Upper lobe of right lung (tissue), 1 donor: Measurements from ENCODE around the gene SLC1A2. TPM values are rescaled to one million over a fixed set of nuclear protein-coding genes. Genes with fewer than 3 reads are reported as not detected.

Experiments used
- ATAC-seq: fragments of 200-7000 bp; cut with Tn5 transposase; one replicate; pipeline ENCODE4 v1.9.1; 2020; ENCODE audit warnings: mild to moderate bottlenecking, moderate library complexity
- DNase-seq: peaks from one replicate; pipeline ENCODE4 v3.0.0-alpha.2; 2020
- H3K27ac ChIP-seq: fragments of 200-600 bp; one replicate; pipeline ENCODE4 v1.8.0; 2022
- H3K27me3 ChIP-seq: fragments of 200-600 bp; one replicate; pipeline ENCODE4 v1.8.0; 2022; ENCODE audit warnings: mild to moderate bottlenecking
- H3K36me3 ChIP-seq: fragments of 200-600 bp; one replicate; pipeline ENCODE4 v1.8.0; 2022
- H3K4me1 ChIP-seq: fragments of 200-600 bp; one replicate; pipeline ENCODE4 v1.8.0; 2022
- H3K4me3 ChIP-seq: fragments of 200-600 bp; one replicate; pipeline ENCODE4 v1.8.0; 2022; ENCODE audit warnings: mild to moderate bottlenecking
- H3K9me3 ChIP-seq: fragments of 200-600 bp; one replicate; pipeline ENCODE4 v1.8.0; 2022
- intact Hi-C: fragments of 100-400 bp; cut with DNase I; formaldehyde crosslinking; loops from one replicate; pipeline ENCODE4 v1.11.0; 2022
- long read RNA-seq: library from polyadenylated mRNA; unstranded; transcript quantifications from one replicate; pipeline ENCODE4 v2.0.0, GENCODE V29; 2021
- total RNA-seq: library from RNA; stranded (reverse); fragmentation: NEBNext Ultra II Directional; extraction: Animal tissue kit (Norgen Biotek cat#: 25700); gene quantifications from one replicate; pipeline ENCODE4 v1.2.1, GENCODE V29; 2021
- TF ChIP-seq, protein P1 (sequence below): fragments of 200-600 bp; IDR thresholded peaks from one replicate; pipeline ENCODE4 v1.8.0; 2022; ENCODE audit warnings: antibody characterized with exemption
- donor health status: DM: no; HTN: yes; CAD: no; lungs with severe emphysema.

The SLC1A2 gene
- total RNA-seq: 2.5 TPM
- long read RNA-seq, partial matches to known transcripts: 0 of 4 reads
- long read RNA-seq, other reads (novel, unspliced or antisense): 1 of 4 reads

DNA sequence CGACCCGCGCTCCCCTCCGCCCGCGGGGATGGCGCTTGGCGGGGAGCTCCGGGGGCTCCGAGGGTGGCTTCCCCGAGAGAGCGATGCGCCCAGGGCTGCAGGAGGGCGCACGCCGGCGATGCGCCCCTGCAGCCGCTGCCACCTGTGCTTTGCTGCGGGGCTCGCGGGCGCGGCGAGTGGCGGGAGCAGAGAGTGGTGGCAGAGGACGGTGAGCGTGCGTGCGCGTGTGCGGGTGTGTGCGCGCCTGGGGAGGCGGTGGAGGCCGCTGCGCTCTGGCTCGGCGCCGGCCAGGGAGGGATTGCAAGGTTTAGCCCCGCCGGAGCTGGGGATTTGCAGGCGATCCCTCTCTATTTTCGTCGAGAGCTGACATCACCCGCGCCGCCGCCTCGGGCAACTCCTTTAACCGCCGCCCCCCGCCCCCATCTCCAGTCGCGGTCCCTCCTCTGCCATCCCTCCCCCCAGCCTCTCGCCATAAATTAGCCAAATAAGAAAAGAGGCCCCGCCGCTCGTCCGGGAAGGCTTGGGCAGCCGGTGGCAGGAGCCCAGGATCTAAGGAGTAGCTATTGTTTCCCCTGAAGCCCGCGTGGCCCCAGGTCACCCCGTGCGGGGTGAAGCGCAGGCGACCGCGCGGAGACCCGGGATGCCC is at the start of gene SLC1A2:
SLC1A2 (minus strand) TSS at position 375 of the 646 bp plus-strand sequence. CDS start 592 bp downstream, outside the sequence.
- H3K27ac ChIP-seq: no peak within 1 kb of the TSS
- peaks cover 61% of the 10 kb centered on the region for H3K27me3 ChIP-seq
- peak within 1 kb of the TSS; percentile 46 for H3K4me3 ChIP-seq
- H3K9me3 ChIP-seq: no peaks in the 10 kb centered on the region
- ATAC-seq: peak; percentile 49
- peak; percentile 62 for DNase-seq
- TF ChIP-seq, protein P1, sequence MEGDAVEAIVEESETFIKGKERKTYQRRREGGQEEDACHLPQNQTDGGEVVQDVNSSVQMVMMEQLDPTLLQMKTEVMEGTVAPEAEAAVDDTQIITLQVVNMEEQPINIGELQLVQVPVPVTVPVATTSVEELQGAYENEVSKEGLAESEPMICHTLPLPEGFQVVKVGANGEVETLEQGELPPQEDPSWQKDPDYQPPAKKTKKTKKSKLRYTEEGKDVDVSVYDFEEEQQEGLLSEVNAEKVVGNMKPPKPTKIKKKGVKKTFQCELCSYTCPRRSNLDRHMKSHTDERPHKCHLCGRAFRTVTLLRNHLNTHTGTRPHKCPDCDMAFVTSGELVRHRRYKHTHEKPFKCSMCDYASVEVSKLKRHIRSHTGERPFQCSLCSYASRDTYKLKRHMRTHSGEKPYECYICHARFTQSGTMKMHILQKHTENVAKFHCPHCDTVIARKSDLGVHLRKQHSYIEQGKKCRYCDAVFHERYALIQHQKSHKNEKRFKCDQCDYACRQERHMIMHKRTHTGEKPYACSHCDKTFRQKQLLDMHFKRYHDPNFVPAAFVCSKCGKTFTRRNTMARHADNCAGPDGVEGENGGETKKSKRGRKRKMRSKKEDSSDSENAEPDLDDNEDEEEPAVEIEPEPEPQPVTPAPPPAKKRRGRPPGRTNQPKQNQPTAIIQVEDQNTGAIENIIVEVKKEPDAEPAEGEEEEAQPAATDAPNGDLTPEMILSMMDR: no peak
- H3K4me1 ChIP-seq: peaks cover 12% of the 10 kb centered on the region
- intact Hi-C loops: no loop called here
- H3K36me3 ChIP-seq: no peaks in the 10 kb centered on the region

GRCh38 chr11:35466058-35466457 is 46.7 kb upstream of the SLC1A2 start:
- intact Hi-C loops: no loop called here
- TF ChIP-seq, protein P1: no peak
- Histone ChIP-seq H3K36me3 (no peaks in the 10 kb centered on the region), H3K9me3 (no peaks in the 10 kb centered on the region), H3K4me3 (no peak overlapping the region), H3K27ac (no peak overlapping the region), H3K4me1 (no peaks in the 10 kb centered on the region), H3K27me3 (no peaks in the 10 kb centered on the region)
- ATAC-seq: no peak
- DNase-seq: no peak

DNA sequence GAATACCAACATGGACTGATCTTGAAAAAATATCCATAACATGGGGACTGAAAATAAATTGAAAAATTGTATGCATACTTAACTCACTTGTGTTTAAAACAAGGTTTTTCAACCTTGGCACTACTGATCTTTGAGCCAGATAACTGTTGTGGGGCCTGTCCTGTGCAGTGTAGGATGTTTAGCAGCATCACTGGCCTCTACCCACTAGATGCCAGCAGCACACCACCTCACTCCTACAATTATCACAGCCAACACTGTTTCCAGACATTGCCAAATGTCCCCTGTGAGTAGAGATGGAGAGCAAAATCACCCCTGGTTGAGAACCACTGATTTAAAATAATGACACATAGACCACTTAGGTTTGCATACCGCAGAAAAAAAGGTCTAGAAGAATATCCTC is 45.0 kb upstream of the SLC1A2 start:
- H3K9me3 ChIP-seq: no peaks in the 10 kb centered on the region
- TF ChIP-seq, protein P1: no peak
- intact Hi-C loops: no loop called here
- DNase-seq: no peak
- H3K4me3 ChIP-seq: no peak overlapping the region
- no peak for ATAC-seq
- no peaks in the 10 kb centered on the region for H3K27me3 ChIP-seq
- H3K36me3 ChIP-seq: no peaks in the 10 kb centered on the region
- no peak overlapping the region for H3K27ac ChIP-seq
- H3K4me1 ChIP-seq: no peaks in the 10 kb centered on the region

- Histone ChIP-seq H3K36me3 (no peaks in the 10 kb centered on the region), H3K4me1 (no peaks in the 10 kb centered on the region), H3K27me3 (no peaks in the 10 kb centered on the region), H3K4me3 (no peak overlapping the region), H3K27ac (no peak overlapping the region), H3K9me3 (no peaks in the 10 kb centered on the region)
- intact Hi-C loops: no loop called here
- DNase-seq (no peak), ATAC-seq (no peak)
- TF ChIP-seq, protein P1: no peak
These were observed 44.0 kb upstream of the SLC1A2 start for GRCh38 chr11:35463331-35463751.

DNA sequence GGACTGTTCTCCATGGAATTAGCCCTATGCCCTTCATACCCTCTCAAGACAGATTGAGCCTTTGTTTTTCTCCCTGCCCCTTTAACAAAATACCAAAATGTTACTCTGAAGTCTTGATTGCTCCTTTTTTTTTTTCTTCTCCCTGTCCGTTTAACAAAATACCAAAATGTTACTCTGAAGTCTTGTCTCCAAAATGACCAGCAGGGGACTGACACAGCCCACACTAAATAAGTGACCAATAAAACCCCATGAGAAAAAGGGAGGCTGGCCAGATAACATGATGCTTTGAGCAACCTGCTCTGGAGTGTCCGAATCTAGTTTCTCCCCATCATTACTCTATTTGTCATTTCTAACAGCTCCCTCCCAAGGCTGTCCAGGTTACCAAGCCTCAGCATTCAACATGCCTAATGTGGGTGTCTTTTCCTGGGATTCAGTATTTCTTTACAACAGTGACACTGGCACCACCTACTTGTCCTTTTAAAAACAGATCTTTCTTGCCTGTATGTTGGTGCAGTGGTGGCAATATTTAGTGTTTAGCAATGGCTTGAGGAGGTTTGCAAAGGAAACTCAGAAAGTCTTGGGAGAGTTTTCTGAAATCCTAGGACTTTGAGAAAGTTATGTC is 42.7 kb upstream of the SLC1A2 start:
- Histone ChIP-seq H3K9me3 (no peaks in the 10 kb centered on the region), H3K27ac (no peak overlapping the region), H3K36me3 (no peaks in the 10 kb centered on the region), H3K27me3 (no peaks in the 10 kb centered on the region), H3K4me3 (no peak overlapping the region), H3K4me1 (no peaks in the 10 kb centered on the region)
- intact Hi-C loops: no loop called here
- TF ChIP-seq, protein P1: no peak
- DNase-seq (no peak), ATAC-seq (no peak)
